HG03280 (cell line): ENCODE results near the gene LIPH.

ENCODE experiments used
- ATAC-seq: cut with Tn5 transposase; IDR thresholded peaks from one replicate; pipeline ENCODE4 v1.9.1; 2021; ENCODE audit warnings: mild to moderate bottlenecking, moderate library complexity; ENCODE audit not compliant: unreplicated experiment

Gene LIPH

GRCh38 chr3:185540695-185541094, 11.7 kb downstream of the LIPH start:
- no peak for ATAC-seq

- ATAC-seq = no peak
Measured at GRCh38 chr3:185539934-185540333, 12.5 kb downstream of the LIPH start.

DNA sequence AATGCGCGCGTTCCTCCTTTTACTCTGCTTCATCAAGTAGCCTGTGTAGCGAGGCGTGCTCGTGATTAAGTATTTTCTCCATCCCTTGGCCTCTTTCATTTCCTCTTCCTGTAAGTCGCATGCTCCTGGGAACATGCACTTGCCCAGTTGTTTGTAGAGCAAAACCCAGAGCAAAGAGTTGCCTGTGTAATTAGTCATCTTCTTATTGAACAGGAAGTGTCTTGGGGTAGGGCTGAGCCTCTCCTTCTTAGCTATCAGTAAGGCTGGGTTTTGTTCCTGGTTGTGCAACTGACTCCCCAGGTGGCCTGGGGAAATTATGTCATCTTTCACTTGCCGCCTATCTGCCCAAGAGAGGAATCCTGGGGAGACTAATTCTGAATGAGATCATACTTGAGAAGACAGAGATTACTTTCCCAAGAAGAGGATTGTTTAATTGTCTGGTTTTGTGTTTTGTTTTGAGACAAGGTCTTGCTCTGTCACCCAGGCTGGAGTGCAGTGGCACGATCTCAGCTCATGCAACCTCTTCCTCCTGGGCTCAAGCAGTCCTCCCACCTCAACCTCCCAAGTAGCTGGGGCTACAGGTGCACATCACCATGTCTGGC, 14.9 kb downstream of the LIPH start:
- ATAC-seq = peak; percentile 98

GRCh38 chr3:185534511-185534910, 17.9 kb downstream of the LIPH start:
- ATAC-seq = no peak

DNA sequence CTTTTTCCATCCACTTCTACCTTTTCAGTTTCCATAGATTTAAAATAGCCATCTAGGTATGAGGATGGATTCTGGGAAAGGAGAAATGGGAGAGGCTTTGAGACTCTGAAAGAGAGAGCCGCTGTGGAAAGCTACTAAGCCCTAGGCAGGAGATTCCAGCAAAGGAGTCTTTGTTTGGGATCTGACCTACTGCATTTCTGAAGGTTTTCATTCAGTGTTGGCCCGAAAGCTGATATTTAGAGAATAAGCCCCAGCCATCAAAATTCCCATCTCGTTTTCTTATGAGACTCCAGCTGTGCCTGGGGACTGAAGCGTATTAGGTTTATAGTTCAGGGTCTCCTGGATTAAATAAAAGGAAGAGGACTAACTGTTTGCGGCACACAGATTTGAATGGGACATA, 19.5 kb downstream of the LIPH start:
- no peak for ATAC-seq

DNA sequence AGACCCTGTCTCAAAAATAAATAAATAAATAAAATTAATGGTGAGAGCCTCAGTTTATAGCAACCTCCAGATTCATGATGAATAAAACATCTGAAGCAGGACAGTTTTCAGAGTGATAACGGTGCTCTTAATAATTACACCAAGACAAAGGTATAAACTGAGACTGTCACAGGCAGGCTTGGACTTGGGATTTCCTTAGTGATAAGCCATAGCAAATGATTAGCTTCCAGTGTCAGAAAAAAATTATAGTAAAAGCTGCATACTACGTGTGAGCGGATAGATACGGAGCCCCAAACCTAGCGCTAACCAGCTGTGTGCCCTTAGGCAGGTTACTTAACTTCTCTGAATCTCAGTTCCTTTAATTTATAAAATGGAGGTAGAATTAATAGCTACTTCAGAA, 21.5 kb downstream of the LIPH start:
- ATAC-seq = no peak

DNA sequence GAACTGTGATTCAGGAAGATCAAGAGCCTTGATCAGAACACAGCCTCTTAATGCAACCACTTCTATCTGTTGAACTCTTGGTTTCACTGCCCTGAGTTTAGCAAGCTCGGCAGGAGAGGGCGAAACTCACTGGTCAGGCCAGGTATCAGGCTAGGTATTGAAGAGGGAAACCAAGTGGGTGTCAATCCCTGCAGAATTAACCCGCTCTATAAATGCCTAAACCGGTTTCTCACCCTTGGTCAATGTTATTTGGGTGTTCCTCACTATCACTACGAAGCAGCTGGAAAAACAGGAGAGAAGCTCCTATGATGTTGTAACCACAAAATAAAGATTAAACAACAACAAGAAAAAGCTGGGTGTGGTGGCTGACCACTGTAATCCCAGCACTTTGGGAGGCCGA, 23.9 kb downstream of the LIPH start:
- no peak for ATAC-seq

- ATAC-seq = no peak
Measured at GRCh38 chr3:185527364-185527763, 25.0 kb downstream of the LIPH start.

DNA sequence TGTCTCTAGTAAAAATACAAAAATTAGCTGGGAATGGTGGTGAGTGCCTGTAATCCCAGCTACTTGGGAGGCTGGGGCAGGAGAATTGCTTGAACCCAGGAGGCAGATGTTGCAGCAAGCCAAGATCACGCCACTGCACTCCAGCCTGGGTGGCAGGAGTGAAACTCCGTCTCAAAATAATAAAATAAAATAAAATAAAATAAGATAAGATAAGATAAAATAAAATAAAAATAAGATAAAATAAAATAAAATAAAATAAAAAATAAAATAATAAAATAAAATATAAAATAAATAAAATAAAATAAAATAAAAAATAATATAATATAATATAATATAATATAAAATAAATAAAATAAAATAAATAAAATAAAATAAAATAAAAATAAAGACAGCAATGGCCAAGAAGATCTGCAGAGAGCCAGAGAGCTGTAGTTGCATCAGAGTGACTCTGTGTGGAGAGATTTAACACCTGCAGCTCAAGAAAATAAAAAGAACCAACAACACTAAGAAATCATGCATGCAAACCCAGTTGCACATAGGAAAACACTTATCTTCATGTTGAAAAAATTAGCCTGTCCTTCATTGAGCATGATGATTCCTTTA, 25.9 kb downstream of the LIPH start:
- no peak for ATAC-seq

DNA sequence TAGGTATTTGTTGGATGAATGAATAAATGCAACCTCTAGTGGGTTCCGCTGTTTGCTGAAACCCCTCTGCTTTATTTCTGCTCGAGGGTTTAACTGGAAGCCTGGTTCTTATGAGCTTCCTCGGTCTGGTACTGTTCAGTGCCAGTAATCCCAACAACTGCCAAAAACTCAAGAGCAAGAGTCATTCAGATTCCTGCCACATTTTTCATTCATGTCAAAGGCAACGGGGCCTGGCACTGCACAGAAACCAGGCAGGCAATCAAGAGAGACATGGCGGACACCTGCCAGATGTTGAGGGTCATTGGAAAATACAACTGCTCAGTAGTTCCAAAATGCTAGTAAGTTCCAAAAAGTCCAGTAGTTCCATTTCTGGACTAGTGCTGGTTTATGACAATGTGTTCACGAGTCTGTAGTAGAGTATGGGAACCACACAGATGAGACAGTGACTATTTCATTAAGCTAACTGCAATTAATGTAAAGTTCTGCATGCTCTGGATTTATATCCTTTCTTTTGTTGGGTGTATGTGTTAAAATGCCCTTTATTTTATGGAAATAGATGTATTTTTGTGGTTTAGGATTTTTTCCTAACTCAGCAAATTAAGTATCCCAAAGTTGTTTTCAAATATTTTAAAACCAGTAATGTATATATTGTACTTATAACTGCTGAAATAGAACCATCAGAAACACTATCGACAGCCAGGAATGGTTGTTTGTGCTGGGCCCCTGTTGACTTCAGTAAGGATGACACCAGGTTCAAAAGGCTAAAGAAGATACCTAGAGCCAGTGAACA, 30.8 kb downstream of the LIPH start:
- ATAC-seq = no peak

- ATAC-seq = no peak
Measured at GRCh38 chr3:185519021-185519420, 33.4 kb downstream of the LIPH start.

- peak; percentile 57 for ATAC-seq
Measured at GRCh38 chr3:185517387-185518130, 34.8 kb downstream of the LIPH start.

- ATAC-seq = no peak
Measured at GRCh38 chr3:185511711-185512110, 40.7 kb downstream of the LIPH start.

- no peak for ATAC-seq
Measured at GRCh38 chr3:185508335-185508991, 43.9 kb downstream of the LIPH start.

DNA sequence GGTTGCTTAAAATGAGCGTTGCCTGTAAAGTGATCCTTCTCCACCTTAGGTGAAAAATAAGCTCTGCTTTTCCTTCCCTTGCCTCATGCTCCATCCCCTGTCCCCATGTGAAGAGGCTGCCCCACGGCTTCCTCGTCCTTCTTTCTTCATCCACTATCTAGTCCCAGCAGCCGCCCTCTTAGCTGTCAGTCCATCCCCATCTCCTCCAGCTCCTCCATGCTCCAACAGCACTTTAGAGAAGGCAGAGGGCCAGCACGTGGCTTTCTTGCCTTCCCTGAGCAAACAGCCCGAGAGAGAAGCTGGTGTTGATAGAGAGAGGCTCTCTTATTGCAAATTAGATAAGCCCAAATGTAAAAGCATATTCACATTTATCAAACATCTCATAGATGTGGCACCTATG, 44.5 kb downstream of the LIPH start:
- no peak for ATAC-seq

- no peak for ATAC-seq
Measured at GRCh38 chr3:185504636-185505035, 47.8 kb downstream of the LIPH start.

DNA sequence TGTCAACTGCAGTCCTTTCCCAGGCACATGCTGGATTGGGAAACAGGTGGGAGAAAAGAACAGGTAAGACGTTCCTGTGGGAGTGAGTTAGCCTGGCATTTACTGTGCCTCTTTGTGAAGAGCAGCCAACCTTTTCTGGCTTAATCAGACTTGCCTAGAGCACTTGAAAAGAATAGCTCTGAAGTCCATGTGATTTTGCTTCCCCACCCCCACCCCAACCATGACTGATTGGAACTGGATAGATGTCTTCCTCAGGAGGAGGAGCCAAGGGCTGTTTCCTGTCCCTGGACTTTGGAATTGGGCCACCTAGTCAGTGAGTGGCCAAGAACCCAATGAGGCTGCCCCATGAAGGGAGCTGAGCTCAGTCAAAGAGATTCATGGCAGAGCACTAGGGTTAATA, 48.9 kb downstream of the LIPH start:
- ATAC-seq = no peak

DNA sequence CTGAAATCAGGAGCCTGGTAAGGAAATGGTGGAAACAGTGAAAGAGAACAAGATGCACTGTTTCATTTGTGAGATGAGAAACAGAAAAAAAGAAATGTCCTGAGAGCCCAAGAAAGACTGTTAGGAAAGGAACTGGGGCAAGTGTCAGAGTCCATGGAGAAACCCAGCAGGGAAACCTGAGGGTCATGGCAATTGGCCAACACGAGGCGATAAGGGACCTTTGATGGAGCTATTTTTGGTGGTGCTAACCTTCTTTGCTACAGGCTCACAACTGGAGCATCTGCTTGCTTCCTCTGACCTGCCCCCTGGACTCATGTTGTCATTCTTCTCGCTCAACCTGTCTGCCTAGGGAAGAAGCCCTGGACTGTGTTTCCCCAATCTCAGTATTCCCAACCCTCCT, 49.4 kb downstream of the LIPH start:
- no peak for ATAC-seq

- peak; percentile 96 for ATAC-seq
Measured at GRCh38 chr3:185498503-185499396, 53.6 kb downstream of the LIPH start, which contains the start of gene TMEM41A. TSS of gene TMEM41A (minus strand) at chr3:185499035. CDS start at chr3:185498961, 74 bp downstream.

GRCh38 chr3:185490241-185490640, 62.1 kb downstream of the LIPH start:
- no peak for ATAC-seq
